ENCODE results near the gene NAALADL2. TPM values are rescaled to one million over a fixed set of nuclear protein-coding genes. Genes with fewer than 3 reads are reported as not detected.

NAALADL2 gene
- total RNA-seq, 1 experiment from 2014 or later, result 1.9 TPM

DNA sequence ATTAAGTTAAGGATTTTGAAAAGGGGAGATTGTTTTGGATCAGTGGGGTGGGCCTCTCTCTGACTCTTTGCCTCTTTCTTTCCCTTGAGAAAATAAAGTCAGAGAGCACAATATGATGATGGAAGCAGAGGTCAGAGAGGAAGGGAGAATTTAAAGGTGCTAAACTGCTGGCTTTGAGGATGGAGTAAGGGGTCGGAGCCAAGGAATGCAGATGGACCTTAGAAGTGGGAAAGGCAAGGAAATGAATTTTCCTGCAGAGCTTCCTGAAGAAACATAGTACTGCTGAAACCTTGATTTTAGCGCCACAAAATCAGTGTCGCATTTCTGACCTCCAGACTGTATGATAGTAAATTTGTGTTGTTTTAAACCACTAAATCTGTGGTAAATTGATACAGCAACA, 317.4 kb downstream of the NAALADL2 start:
- H3K9me2 ChIP-seq (replicated peaks; ENCODE audit: low read length), result no peaks in the 10 kb centered on the region
- no peaks in the 10 kb centered on the region for H3F3A ChIP-seq (ENCODE audit: low read length, unreplicated experiment)
- no peak for ATAC-seq
- no peak overlapping the region for H3K27ac ChIP-seq (ENCODE audit: low read length)
- peaks cover 18% of the 10 kb centered on the region for H3K4me1 ChIP-seq (ENCODE audit: insufficient read depth, low read length)
- H3K9me3 ChIP-seq (ENCODE audit: low read length), result no peaks in the 10 kb centered on the region
- POLR2A ChIA-PET (ENCODE audit: unreplicated experiment), result no interaction called here
- CTCF ChIA-PET, result no interaction called here
- H3K9ac ChIP-seq (ENCODE audit: low read length), result no peak overlapping the region
- DNase-seq, result no peak
- no TSS peak for BruUV-seq (replicated peaks)
- H3K27me3 ChIP-seq (ENCODE audit: low read length), result no peaks in the 10 kb centered on the region
- intact Hi-C loops (cut with micrococcal nuclease), result loop anchor here (5.0 kb wide), 1 partner anchor 86 kb away; no protein-coding TSS in a partner anchor
- no peaks in the 10 kb centered on the region for H3K36me3 ChIP-seq (ENCODE audit: low read depth, low read length)
- no peak overlapping the region for H3K4me3 ChIP-seq (ENCODE audit: low read length)
- H3K4me2 ChIP-seq (ENCODE audit: low read length), result no peak overlapping the region
- no peaks in the 10 kb centered on the region for H3K79me2 ChIP-seq (ENCODE audit: low read length)
- no peak for TF ChIP-seq EZH2phosphoT487 (IDR thresholded peaks at IDR 0.05; ENCODE audit: borderline replicate concordance, low read length)
- no peak for TF ChIP-seq EZH2 (IDR thresholded peaks at IDR 0.05; ENCODE audit: low read length, unreplicated experiment)
- TF ChIP-seq, protein P1, sequence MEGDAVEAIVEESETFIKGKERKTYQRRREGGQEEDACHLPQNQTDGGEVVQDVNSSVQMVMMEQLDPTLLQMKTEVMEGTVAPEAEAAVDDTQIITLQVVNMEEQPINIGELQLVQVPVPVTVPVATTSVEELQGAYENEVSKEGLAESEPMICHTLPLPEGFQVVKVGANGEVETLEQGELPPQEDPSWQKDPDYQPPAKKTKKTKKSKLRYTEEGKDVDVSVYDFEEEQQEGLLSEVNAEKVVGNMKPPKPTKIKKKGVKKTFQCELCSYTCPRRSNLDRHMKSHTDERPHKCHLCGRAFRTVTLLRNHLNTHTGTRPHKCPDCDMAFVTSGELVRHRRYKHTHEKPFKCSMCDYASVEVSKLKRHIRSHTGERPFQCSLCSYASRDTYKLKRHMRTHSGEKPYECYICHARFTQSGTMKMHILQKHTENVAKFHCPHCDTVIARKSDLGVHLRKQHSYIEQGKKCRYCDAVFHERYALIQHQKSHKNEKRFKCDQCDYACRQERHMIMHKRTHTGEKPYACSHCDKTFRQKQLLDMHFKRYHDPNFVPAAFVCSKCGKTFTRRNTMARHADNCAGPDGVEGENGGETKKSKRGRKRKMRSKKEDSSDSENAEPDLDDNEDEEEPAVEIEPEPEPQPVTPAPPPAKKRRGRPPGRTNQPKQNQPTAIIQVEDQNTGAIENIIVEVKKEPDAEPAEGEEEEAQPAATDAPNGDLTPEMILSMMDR (conservative IDR thresholded peaks at IDR 0.05; ENCODE audit: low read depth, low read length), result no peak
- H2AFZ ChIP-seq (ENCODE audit: low read length), result no peak overlapping the region
- no peaks in the 10 kb centered on the region for H4K20me1 ChIP-seq (ENCODE audit: low read length)

DNA sequence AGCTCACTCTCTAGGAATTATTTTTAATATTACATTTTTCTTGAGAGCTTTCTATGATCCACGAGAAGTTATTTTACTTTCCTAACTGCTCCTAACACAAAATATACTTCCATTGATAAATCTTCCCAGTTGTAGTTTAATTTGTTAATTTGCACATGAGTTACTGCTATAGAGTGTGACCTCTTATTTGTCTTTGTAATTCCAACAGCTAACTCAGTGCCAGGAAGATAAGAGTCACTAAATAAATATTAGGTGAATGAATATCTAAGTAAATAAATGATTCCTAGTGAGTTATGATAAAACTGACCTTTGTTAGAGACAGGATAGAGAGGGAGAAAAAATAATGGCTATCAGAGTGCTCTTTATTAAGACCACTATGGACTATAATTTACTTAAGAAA, 319.9 kb downstream of the NAALADL2 start:
- no peaks in the 10 kb centered on the region for H3K36me3 ChIP-seq (ENCODE audit: low read depth, low read length)
- H3K27ac ChIP-seq (ENCODE audit: low read length), result peak overlapping the region; percentile 51
- H3K9me2 ChIP-seq (replicated peaks; ENCODE audit: low read length), result no peaks in the 10 kb centered on the region
- H3F3A ChIP-seq (ENCODE audit: low read length, unreplicated experiment), result no peaks in the 10 kb centered on the region
- H3K79me2 ChIP-seq (ENCODE audit: low read length), result no peaks in the 10 kb centered on the region
- intact Hi-C loops (cut with micrococcal nuclease), result loop anchor here (5.0 kb wide), 1 partner anchor 83 kb away; no protein-coding TSS in a partner anchor
- no peak overlapping the region for H3K9ac ChIP-seq (ENCODE audit: low read length)
- peaks cover 18% of the 10 kb centered on the region for H3K4me1 ChIP-seq (ENCODE audit: insufficient read depth, low read length)
- TF ChIP-seq, protein P1 (conservative IDR thresholded peaks at IDR 0.05; ENCODE audit: low read depth, low read length), result no peak
- TF ChIP-seq EZH2phosphoT487 (IDR thresholded peaks at IDR 0.05; ENCODE audit: borderline replicate concordance, low read length) (no peak), EZH2 (IDR thresholded peaks at IDR 0.05; ENCODE audit: low read length, unreplicated experiment) (no peak)
- POLR2A ChIA-PET (ENCODE audit: unreplicated experiment), result no interaction called here
- no peaks in the 10 kb centered on the region for H3K9me3 ChIP-seq (ENCODE audit: low read length)
- no peak overlapping the region for H2AFZ ChIP-seq (ENCODE audit: low read length)
- DNase-seq, result peak; percentile 85
- peak; percentile 93 for ATAC-seq
- H3K4me2 ChIP-seq (ENCODE audit: low read length), result peak overlapping the region; percentile 38
- H3K27me3 ChIP-seq (ENCODE audit: low read length), result no peaks in the 10 kb centered on the region
- H3K4me3 ChIP-seq (ENCODE audit: low read length), result no peak overlapping the region
- BruUV-seq (replicated peaks), result no TSS peak
- CTCF ChIA-PET, result no interaction called here
- no peaks in the 10 kb centered on the region for H4K20me1 ChIP-seq (ENCODE audit: low read length)

DNA sequence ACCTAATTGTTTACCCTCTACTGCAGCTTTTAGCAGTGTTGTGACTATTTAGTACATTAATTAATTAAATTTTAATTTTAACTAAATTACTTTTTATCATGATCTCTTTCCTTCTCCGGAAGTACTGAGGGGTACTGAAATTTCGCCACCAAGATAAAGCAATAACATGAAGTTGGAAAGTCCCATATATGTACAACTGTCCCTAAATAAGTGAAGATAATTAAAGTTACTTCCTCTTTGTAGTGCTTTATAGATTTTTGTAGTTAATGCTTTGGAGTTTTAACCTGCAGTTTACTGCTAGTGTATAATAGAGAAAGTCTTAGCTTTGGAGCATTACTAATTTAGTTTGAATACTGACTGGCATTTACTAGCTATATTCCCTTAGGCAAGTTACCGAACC, 325.3 kb downstream of the NAALADL2 start:
- intact Hi-C loops (cut with micrococcal nuclease), result no loop called here
- Histone ChIP-seq H3K27ac (ENCODE audit: low read length) (no peak overlapping the region), H3F3A (ENCODE audit: low read length, unreplicated experiment) (no peaks in the 10 kb centered on the region), H4K20me1 (ENCODE audit: low read length) (no peaks in the 10 kb centered on the region), H3K36me3 (ENCODE audit: low read depth, low read length) (no peaks in the 10 kb centered on the region), H2AFZ (ENCODE audit: low read length) (no peak overlapping the region), H3K79me2 (ENCODE audit: low read length) (no peaks in the 10 kb centered on the region), H3K4me2 (ENCODE audit: low read length) (no peak overlapping the region), H3K27me3 (ENCODE audit: low read length) (no peaks in the 10 kb centered on the region), H3K9me3 (ENCODE audit: low read length) (no peaks in the 10 kb centered on the region), H3K4me1 (ENCODE audit: insufficient read depth, low read length) (peaks cover 10% of the 10 kb centered on the region), H3K9ac (ENCODE audit: low read length) (no peak overlapping the region), H3K4me3 (ENCODE audit: low read length) (no peak overlapping the region), H3K9me2 (replicated peaks; ENCODE audit: low read length) (no peaks in the 10 kb centered on the region)
- POLR2A ChIA-PET (ENCODE audit: unreplicated experiment), result no interaction called here
- no peak for DNase-seq
- CTCF ChIA-PET, result no interaction called here
- BruUV-seq (replicated peaks), result no TSS peak
- ATAC-seq, result no peak
- TF ChIP-seq, protein P1 (conservative IDR thresholded peaks at IDR 0.05; ENCODE audit: low read depth, low read length), result no peak
